Measurements from ENCODE around the gene GYG1.
A peak's percentile ranks its signal among the peaks of the same experiment; 100 is the strongest.

GRCh38 chr3:148955544-148956346, 35.6 kb upstream of the GYG1 start:
- TF ChIP-seq POLR2A (IDR thresholded peaks at IDR 0.05) = no peak
- TF ChIP-seq, protein P1, sequence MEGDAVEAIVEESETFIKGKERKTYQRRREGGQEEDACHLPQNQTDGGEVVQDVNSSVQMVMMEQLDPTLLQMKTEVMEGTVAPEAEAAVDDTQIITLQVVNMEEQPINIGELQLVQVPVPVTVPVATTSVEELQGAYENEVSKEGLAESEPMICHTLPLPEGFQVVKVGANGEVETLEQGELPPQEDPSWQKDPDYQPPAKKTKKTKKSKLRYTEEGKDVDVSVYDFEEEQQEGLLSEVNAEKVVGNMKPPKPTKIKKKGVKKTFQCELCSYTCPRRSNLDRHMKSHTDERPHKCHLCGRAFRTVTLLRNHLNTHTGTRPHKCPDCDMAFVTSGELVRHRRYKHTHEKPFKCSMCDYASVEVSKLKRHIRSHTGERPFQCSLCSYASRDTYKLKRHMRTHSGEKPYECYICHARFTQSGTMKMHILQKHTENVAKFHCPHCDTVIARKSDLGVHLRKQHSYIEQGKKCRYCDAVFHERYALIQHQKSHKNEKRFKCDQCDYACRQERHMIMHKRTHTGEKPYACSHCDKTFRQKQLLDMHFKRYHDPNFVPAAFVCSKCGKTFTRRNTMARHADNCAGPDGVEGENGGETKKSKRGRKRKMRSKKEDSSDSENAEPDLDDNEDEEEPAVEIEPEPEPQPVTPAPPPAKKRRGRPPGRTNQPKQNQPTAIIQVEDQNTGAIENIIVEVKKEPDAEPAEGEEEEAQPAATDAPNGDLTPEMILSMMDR (IDR thresholded peaks at IDR 0.05) = peak; percentile 27 to 55 (median 44)
